GM23248 (cell line): ENCODE results near the gene FGFR4.

ENCODE experiments used
- EZH2 ChIP-seq: fragments of 200-600 bp; sonication (generic); IDR thresholded peaks from 2 replicates; pipeline ENCODE4 v1.6.1; 2018; ENCODE audit warnings: antibody characterized with exemption, mild to moderate bottlenecking; ENCODE audit not compliant: insufficient read depth, poor library complexity, severe bottlenecking
- EZH2phosphoT487 ChIP-seq: fragments of 200-600 bp; sonication (generic); IDR thresholded peaks from 2 replicates; pipeline ENCODE4 v1.6.1; 2018; ENCODE audit warnings: antibody characterized with exemption, moderate library complexity, mild to moderate bottlenecking, low read depth; ENCODE audit not compliant: insufficient read depth

- TF ChIP-seq EZH2 = no peak
- no peak for TF ChIP-seq EZH2phosphoT487
Observed at GRCh38 chr5:177112589-177113220, 26.0 kb downstream of the FGFR4 start.
